NOMO-1 (cell line): ENCODE measurements around the gene A3GALT2.

Experiments
- DNase-seq, 2 experiments: peaks; one replicate each; lab custom pipeline; 2025; ENCODE audit not compliant: unreplicated experiment in 2 of 2; lab: John Stamatoyannopoulos, UW

A3GALT2 gene

DNA sequence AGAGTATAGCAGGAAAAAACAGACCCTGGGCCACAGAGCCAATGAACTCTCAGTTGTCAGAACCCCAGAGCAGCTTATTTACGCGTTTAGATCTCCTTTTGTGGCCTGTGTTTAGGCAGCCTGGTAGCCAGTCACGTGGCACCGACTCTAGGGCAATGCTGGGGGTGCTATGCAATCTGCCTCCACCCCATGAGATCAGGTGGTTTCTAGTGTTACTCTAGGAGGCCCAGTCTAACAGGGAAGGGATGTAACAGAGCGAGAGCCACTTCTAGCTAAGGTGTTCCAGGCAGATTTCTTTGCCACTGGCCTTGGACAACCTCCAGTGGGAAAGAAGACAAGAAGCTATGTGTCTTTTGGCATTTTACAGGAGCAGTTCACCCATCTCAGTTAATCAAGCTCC is 12.0 kb upstream of the A3GALT2 start:
- no peak for DNase-seq

DNA sequence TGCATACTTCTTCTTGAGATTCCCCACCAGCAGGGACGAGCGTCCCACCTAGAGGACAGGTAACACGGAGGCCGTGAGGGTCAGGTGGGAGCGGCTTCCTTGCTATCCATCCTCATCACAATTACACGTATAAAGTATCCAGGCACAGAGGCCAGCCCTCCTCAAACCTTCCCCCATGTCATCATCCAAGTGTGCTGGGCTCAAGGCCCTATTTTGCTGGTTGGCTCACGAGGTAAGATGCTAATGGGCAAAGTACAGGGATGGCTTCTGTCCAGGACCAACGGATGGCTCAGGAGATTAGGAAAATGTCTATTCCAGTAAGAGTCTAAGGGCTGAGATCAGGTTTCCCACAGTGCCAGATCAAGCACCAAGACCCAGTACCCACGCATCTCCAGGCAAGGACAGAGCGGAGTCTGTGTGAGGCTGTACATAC is 11.5 kb upstream of the A3GALT2 start:
- no peak for DNase-seq

- DNase-seq: no peak
Measured at GRCh38 chr1:33331444-33332356, 10.8 kb upstream of the A3GALT2 start.

- DNase-seq: no peak
Measured at GRCh38 chr1:33330906-33331305, 10.0 kb upstream of the A3GALT2 start.

- DNase-seq: no peak
Measured at GRCh38 chr1:33330361-33330890, 9.5 kb upstream of the A3GALT2 start.

GRCh38 chr1:33329600-33330305 is 8.9 kb upstream of the A3GALT2 start:
- DNase-seq: no peak

DNA sequence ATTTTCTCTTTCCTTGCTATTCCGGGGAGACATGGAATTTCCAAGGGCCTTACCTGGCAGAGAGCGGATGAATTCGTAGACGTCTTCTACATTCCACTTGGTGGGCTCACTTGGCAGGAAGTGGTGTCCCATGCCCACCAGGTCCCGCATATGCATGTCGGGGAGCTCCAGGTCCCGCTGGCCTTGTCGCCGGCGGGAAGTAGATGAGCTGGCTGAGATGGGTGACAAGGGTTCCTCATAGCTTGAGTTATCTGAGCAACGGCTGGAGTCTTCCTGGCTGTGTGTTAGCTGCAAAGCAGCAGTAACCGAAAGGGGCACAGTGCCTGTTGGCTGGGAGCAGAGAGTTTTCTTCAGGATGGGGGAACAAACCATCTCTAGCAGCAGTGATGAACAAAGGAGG is 7.9 kb upstream of the A3GALT2 start:
- DNase-seq: no peak

DNA sequence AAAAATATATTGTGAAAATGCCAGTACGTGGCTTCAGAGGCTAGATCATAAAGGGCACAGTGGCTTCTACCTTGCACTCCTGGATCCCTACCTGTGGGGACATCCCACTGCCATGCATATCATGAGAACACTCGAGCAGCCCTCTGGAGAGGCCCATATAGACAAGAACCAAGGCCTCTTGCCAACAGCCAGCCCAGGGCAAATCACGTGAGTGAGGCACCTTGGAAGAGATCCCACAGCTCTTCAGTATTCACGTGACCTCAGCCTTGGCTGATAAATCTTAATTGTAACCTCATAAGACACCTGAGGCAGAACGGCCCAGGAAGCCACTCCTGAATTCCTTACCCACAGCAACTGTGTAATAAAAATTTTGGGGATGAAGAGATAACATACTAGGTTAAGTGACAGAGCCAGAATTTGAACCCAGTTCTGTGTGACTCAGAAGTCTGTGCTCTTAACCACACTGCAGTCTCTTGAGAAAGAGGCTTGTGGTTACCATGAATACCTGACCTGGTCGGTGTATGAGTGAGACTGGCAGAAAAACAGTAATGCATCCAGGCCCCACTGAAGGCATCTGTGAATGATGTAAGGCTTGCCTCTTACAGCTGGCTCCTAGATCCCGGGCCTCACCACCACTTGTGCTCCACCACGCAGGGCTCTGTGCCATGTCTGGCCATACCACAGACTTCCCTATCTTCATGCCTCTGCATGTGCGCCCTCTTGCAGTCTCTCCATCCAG is 6.9 kb upstream of the A3GALT2 start:
- DNase-seq: no peak

DNA sequence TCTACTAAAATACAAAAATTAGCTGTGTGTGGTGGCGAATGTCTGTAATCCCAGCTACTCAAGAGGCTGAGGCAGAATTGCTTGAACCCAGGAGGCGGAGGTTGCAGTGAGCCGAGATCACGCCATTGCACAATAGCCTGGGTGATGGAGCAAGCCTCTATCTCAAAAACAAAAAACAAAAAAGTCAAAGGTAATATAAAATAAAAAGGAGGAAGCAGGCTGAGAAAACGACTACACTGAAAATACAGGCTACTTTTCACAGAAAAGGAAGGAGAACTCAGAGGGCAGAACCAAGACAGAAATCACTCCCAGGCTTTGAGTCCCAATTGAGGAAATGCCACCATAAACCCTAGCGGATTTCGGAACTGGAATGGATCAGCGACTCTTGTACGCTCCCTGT is 5.9 kb upstream of the A3GALT2 start:
- DNase-seq: peak; percentile 37 to 74

DNA sequence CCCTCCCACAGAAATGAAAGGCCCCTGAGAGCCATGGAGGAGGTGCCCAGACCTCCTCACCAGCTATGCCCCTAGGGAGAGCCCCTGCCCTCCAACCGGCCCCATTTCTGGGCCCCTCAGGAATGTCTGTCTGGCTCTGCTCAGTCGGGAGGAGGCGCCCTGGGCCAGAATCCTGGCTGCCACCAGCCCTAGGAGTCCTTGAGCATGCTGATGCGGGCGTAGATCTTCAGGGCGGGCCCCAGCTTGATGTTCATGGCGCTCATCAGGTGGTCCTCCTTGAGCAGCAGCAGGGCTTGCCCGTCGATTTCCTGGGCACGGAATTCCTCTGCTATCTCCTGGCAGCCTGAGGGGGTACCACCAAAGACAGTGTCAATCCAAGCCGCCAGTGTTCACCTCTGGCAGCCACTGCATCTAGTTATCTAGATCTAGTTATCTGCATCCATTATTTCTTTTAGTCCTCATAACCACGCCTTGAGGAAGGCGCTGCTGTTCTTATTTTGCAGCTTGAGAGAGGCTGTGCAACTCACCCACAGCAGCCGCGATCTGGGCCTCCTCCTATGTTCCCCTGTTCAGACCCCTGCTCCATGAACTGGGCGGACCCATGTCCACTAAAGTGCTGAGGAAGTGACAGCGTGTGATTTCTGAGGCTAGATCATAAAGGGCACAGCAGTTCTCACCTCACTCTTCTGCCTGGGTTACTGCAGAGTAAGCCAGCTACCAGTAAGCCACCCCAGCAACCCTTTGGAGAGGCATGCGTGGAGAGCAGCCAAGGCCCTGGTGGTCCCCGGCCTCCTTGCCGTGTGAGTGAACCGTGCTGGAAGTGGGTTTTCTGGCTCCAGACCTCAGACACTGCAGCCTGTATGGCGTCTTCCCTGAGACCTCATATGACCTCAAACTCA is 4.0 kb upstream of the A3GALT2 start:
- DNase-seq: no peak

DNA sequence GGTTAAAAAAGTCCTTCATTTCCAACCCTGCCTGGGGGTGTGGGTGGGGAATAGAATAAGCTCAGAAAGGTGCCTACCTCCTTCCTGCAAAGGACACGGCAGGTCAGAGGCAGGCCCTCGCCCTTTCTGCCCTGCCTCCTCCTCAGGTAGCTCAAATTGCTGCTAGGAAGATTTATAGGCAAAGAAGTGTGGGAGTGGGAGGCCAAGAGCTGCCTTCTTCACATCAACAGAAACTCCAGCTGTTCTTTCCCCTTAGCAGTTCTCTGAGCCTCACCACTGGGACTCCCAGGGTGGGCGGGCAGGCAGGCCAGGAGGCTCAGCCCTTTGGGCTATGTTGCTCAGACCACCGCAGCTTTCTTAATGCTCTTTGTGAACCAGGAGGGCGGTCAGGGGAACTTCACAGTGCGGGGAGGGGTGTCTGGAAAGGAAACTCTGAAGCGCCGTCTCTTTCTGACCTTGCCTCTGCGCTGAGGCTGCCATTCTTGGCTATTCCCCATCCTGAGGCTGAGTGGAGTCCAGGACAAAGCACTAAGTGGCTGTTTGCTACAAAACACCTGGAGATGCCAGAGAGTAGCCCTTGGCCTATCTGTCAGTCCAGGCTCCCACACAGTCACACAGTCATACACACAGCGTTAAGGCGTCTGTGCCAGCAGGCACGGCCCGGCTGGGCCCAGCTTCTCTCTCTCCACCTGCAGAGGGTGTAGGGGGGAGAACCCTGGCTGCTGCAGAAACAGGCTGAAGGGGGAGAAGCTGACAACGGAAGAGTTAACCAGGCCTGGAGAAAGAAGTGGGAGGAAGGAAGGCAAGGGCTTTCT is 3.0 kb upstream of the A3GALT2 start:
- DNase-seq: no peak

DNA sequence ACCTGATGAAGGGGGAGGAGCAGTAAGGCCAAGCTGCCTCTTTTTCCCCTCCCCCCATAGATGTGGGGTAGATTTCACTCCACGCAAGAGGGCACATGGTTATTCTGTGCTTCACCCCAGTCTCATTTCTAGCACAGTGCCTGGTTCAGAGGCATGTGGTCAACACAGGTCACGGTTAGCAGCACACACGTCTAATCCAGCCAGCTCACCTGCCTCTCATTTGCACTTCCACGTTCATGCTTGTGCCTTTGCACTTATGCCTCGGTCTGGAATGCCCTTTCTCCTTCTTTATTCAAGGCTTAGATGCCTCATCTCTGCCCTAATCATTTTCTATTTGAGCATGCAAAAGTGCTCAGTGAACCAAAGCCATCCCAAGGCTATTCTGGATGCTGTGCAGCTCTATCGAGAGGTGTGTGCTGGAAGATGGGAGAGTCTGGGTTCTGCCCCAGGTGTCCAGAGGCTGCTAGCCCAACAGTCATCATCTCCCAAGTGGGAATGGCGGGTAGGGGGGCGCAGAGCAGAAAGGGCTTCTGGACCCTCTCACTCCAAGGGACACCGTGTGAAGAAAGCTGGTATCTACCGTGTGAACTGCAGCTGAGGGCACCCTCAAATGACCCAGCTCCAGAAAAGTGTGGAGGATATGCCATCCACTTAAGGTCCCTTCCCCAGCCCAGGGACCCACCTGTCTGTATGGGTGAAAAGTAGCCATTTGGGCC is 2.1 kb upstream of the A3GALT2 start:
- DNase-seq: no peak

GRCh38 chr1:33322109-33322508 is 1.2 kb upstream of the A3GALT2 start:
- no peak for DNase-seq

DNA sequence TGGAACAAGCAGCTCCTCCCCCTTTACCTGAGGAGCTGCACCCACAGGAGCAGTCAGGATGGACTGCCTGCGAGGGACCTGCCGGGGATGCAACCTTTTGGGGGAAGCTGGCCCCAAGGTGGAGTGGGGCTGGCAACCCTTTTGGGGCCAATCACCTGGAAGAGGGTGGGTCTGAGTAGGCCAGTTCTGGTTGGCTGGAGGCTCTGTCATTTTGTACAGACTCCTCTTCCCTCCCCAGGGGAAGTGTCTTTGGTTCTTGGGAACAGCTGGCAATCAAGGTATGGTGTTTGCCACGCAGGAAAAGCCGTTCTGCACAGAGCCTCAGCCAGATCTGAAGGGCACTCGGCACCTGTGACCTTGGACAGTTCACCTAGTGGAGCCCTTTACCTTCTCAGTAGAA is 280 bp upstream of the A3GALT2 start:
- no peak for DNase-seq

GRCh38 chr1:33319949-33320618 is 814 bp downstream of the A3GALT2 start:
- DNase-seq: no peak

DNA sequence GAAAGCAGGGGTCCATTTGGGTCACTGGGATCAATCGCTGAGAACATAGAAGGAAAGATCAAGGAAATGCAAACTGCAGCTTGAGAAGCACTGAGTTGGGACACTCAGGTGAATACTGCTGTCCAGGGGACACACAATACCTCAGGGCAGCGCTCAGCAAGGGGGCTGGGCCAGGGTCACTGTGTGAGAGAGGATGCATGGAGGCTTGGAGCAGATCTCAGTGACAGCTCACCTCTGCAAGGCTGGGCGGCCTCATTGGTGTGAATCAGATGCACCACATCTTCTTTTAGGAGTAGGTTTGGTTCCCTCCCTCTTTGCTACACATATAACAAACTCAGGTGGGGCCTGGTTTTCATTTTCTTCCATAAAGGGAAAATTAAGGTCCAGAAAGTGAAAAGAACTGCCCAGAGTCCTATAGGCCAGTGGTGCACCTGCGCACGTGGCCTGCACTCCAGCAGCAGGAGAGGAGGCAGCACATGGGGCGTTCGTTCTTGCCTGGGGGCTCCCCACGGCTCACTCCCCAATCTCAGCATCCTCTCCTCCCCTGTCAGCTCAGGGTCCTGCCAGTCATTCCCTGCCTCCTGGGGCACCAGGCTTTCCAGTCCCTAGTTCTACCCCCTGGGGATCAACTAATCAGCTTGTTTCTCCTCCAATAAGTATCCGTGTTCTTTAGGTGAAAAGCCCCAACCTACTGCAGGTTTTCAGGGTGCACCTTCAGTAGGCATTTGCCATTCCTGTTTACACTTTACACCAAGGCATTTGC is 1.5 kb downstream of the A3GALT2 start:
- no peak for DNase-seq

- DNase-seq: no peak
Measured at GRCh38 chr1:33317946-33318345, 3.0 kb downstream of the A3GALT2 start.
